ENCODE measurements around the gene ART5.
"Not testable (repeated sequence)": the region's sequence is repeated elsewhere in the genome, so short reads cannot be mapped to it uniquely, and the experiment has no call there.

DNA sequence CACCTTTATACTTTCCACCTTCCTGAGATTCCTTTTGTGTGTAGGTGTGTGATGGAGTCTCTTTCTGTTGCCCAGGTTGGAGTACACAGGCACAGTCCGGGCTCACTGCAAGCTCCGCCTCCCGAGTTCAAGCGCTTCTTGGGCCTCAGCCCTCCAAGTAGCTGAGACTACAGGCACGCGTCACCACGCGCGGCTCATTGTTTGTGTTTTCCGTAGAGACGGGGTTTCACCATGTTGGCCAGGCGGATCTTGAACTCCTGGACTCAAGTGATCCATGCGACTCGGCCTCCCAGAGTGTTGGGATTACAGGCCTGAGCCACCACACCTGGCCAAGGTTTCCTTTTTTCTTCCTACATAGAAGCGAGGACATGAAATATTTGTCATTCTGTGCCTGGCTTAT lies 44.0 kb downstream of the ART5 start:
- TF ChIP-seq, protein P1, sequence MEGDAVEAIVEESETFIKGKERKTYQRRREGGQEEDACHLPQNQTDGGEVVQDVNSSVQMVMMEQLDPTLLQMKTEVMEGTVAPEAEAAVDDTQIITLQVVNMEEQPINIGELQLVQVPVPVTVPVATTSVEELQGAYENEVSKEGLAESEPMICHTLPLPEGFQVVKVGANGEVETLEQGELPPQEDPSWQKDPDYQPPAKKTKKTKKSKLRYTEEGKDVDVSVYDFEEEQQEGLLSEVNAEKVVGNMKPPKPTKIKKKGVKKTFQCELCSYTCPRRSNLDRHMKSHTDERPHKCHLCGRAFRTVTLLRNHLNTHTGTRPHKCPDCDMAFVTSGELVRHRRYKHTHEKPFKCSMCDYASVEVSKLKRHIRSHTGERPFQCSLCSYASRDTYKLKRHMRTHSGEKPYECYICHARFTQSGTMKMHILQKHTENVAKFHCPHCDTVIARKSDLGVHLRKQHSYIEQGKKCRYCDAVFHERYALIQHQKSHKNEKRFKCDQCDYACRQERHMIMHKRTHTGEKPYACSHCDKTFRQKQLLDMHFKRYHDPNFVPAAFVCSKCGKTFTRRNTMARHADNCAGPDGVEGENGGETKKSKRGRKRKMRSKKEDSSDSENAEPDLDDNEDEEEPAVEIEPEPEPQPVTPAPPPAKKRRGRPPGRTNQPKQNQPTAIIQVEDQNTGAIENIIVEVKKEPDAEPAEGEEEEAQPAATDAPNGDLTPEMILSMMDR (IDR thresholded peaks at IDR 0.05), result not testable (repeated sequence)
- not testable (repeated sequence) for TF ChIP-seq POLR2A (IDR thresholded peaks at IDR 0.05)
